GM04503 (cell line): ENCODE measurements around the gene UNG.

Experiments
- DNase-seq: peaks from one replicate; pipeline ENCODE4 v3.0.0-alpha.2; 2012; ENCODE audit warnings: low read depth

The UNG gene

DNA sequence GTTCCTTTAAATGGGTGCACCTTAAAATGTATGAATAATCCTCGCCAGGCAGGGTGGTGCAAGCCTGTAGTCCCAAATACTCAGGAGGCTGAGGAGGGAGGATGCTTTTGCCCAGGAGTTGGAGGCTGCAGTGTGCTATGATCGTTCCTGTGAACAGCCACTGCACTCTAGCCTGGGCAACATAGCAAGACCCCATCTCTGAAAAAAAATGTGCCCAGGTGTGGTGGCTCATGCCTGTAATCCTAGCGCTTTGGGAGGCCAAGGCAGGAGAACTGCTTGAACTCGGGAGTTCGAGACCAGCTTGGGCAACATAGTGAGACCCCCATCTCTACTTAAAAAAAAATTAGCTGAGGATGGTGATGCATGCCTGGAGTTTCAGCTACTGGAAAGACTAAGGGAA, 58.6 kb downstream of the UNG start:
- DNase-seq: no peak

GRCh38 chr12:109156586-109156985, 59.2 kb downstream of the UNG start:
- no peak for DNase-seq

- no peak for DNase-seq
Measured at GRCh38 chr12:109157986-109158385, 60.6 kb downstream of the UNG start.

- DNase-seq: no peak
Measured at GRCh38 chr12:109160433-109160832, 63.0 kb downstream of the UNG start.
